K562 (cell line): ENCODE measurements around the gene PPTC7. TPM values are rescaled to one million over a fixed set of nuclear protein-coding genes. Genes with fewer than 3 reads are reported as not detected.

Experiments
- CREBBP ChIP-seq: IDR thresholded peaks from one replicate; pipeline ENCODE4 v1.6.1; 2012; ENCODE audit warnings: low read depth, mild to moderate bottlenecking, control low read depth, inconsistent platforms, low read length
- ELF2 ChIP-seq: fragments of 250-450 bp; sonication (Bioruptor Pico); IDR thresholded peaks from 2 replicates; pipeline ENCODE4 v1.5.0; 2021; ENCODE audit warnings: mild to moderate bottlenecking
- FOXJ2 ChIP-seq: fragments of 200-800 bp; sonication (Bioruptor generic); IDR thresholded peaks from 2 replicates; pipeline ENCODE4 v1.6.1; 2016; ENCODE audit warnings: missing genetic modification characterization, missing compliant biosample characterization
- HDAC1 ChIP-seq, 2 experiments: fragments of 450-650 bp; IDR thresholded peaks; 2 replicates each; pipeline ENCODE4 v1.6.1; 2016 to 2017; ENCODE audit warnings: inconsistent platforms in 1 of 2, mild to moderate bottlenecking in 1 of 2, moderate library complexity in 1 of 2
- MYBL2 ChIP-seq, 2 experiments: fragments of 450-650 bp in 1 of 2; sonication (generic) in 1 of 2; formaldehyde crosslinking in 1 of 2; IDR thresholded peaks; 2 replicates each; pipeline versions ENCODE4 v1.6.1 to v1.8.1; 2017 to 2022; ENCODE audit warnings: borderline replicate concordance in 1 of 2, inconsistent platforms in 1 of 2, low read depth in 1 of 2, mild to moderate bottlenecking in 1 of 2, missing genetic modification reagents in 1 of 2, moderate library complexity in 1 of 2
- NR4A1 ChIP-seq, 2 experiments: fragments of 250-450 bp in 1 of 2; fragments of 450-650 bp in 1 of 2; sonication (Bioruptor Pico) in 1 of 2; IDR thresholded peaks; 2 replicates each; pipeline versions ENCODE4 v1.4.0 to v1.6.1; 2016 to 2020; ENCODE audit warnings: mild to moderate bottlenecking in 2 of 2, missing compliant biosample characterization in 1 of 2, missing genetic modification characterization in 1 of 2, moderate library complexity in 1 of 2
- PTBP1 ChIP-seq: fragments of 200-400 bp; formaldehyde crosslinking; IDR thresholded peaks from 2 replicates; pipeline ENCODE4 v1.6.1; 2017; ENCODE audit warnings: low read depth, low read length
- RAD51 ChIP-seq: fragments of 450-650 bp; IDR thresholded peaks from 2 replicates; pipeline ENCODE4 v1.7.1; 2016; ENCODE audit warnings: low read depth, mild to moderate bottlenecking, borderline replicate concordance
- SMARCE1 ChIP-seq: fragments of 450-650 bp; IDR thresholded peaks from 2 replicates; pipeline ENCODE4 v1.7.1; 2016; ENCODE audit warnings: mild to moderate bottlenecking
- SREBF2 ChIP-seq: sonication (generic); formaldehyde crosslinking; IDR thresholded peaks from 2 replicates; pipeline ENCODE4 v1.4.0; 2020; ENCODE audit warnings: mild to moderate bottlenecking, missing genetic modification reagents
- TOE1 ChIP-seq, 2 experiments: fragments of 450-650 bp in 1 of 2; sonication (generic) in 1 of 2; formaldehyde crosslinking in 1 of 2; IDR thresholded peaks; 2 replicates each; pipeline versions ENCODE4 v1.7.1 to v1.8.0; 2016 to 2022; ENCODE audit warnings: borderline replicate concordance in 2 of 2, mild to moderate bottlenecking in 2 of 2, antibody characterized with exemption in 1 of 2, inconsistent platforms in 1 of 2, low read depth in 1 of 2, missing genetic modification reagents in 1 of 2, moderate library complexity in 1 of 2
- ZNF175 ChIP-seq: fragments of 200-800 bp; sonication (Bioruptor generic); IDR thresholded peaks from 2 replicates; pipeline ENCODE4 v1.6.1; 2016; ENCODE audit warnings: low read depth, mild to moderate bottlenecking, missing genetic modification characterization, missing compliant biosample characterization
- ZNF395 ChIP-seq: fragments of 200-800 bp; sonication (Bioruptor generic); IDR thresholded peaks from 2 replicates; pipeline ENCODE4 v1.6.1; 2017; ENCODE audit warnings: missing genetic modification characterization, missing compliant biosample characterization
- ZZZ3 ChIP-seq: fragments of 450-650 bp; IDR thresholded peaks from 2 replicates; pipeline ENCODE4 v1.6.1; 2016; ENCODE audit warnings: antibody characterized with exemption, mild to moderate bottlenecking, moderate library complexity
- polyA plus RNA-seq, 8 experiments: library from polyadenylated mRNA; depleted of rRNA in 4 of 8; stranded (reverse) in 5 of 8; unstranded in 3 of 8; fragments of >200 nt; fragmentation: Nextera tagmentation in 2 of 8; fragmentation: Illumina TruSeq in 1 of 8; extraction: Ambion mirVana in 2 of 8; extraction: Trizol in 1 of 8; gene quantifications; 2 replicates each; pipeline versions ENCODE4 v1.2.1 to v1.2.3, GENCODE V29; 2011 to 2014; ENCODE audit warnings: inconsistent platforms in 1 of 8, missing spikeins in 1 of 8
- total RNA-seq, 7 experiments: library from RNA; depleted of rRNA in 6 of 7; stranded (reverse); fragments of >200 nt in 6 of 7; fragmentation: Illumina TruSeq in 2 of 7; extraction: Trizol in 2 of 7; gene quantifications; 2 replicates each; pipeline versions ENCODE4 v1.2.1 to v1.2.3, GENCODE V29; 2011 to 2021; ENCODE audit warnings: low replicate concordance in 1 of 7

The PPTC7 gene
- total and polyA plus RNA-seq, 9 of the 15 experiments (the other 6 are each of a cell fraction or from before 2014, with no cell fraction given): 2.6 to 23.1 (median 11.9) TPM

GRCh38 chr12:110590806-110591326 is 7.7 kb upstream of the PPTC7 start (continued):
- TF ChIP-seq NR4A1 (CRISPR knock-in tag; IDR thresholded peaks at IDR 0.05) (no peak), NR4A1 (tag; IDR thresholded peaks at IDR 0.05) (no peak), RAD51 (peak; percentile 93), SMARCE1 (no peak), ZZZ3 (no peak), PTBP1 (no peak), CREBBP (no peak), TOE1 (IDR thresholded peaks at IDR 0.05; ENCODE audit: borderline replicate concordance) (peak; percentile 95), TOE1 (CRISPR knock-in tag; IDR thresholded peaks at IDR 0.05; ENCODE audit: borderline replicate concordance, low read depth) (no peak), SREBF2 (no peak), FOXJ2 (peak; percentile 63), HDAC1 (IDR thresholded peaks at IDR 0.05) (no peak), ZNF175 (CRISPR knock-in tag) (no peak), MYBL2 (IDR thresholded peaks at IDR 0.05; ENCODE audit: low read depth) (no peak), MYBL2 (CRISPR knock-in tag; IDR thresholded peaks at IDR 0.05; ENCODE audit: borderline replicate concordance) (no peak), ZNF395 (CRISPR knock-in tag) (no peak), ELF2 (CRISPR knock-in tag) (no peak)
- TF ChIP-seq, all 486 proteins: peak for 15
